K562 (cell line): Measurements from ENCODE around the gene TUBB4B. TPM values are rescaled to one million over a fixed set of nuclear protein-coding genes. Genes with fewer than 3 reads are reported as not detected.

ENCODE experiments used
- EZH2 ChIP-seq: IDR thresholded peaks from 2 replicates; pipeline ENCODE4 v1.6.1; 2012; ENCODE audit warnings: low read depth, mild to moderate bottlenecking, inconsistent platforms, low read length, borderline replicate concordance
- HMG20B ChIP-seq: fragments of 250-450 bp; sonication (Bioruptor Pico); IDR thresholded peaks from 2 replicates; pipeline ENCODE4 v1.5.0; 2021; ENCODE audit warnings: mild to moderate bottlenecking
- KAT7 ChIP-seq: sonication (generic); formaldehyde crosslinking; IDR thresholded peaks from 2 replicates; pipeline ENCODE4 v1.8.0; 2022; ENCODE audit warnings: missing genetic modification reagents, mild to moderate bottlenecking, borderline replicate concordance
- KLF1 ChIP-seq: fragments of 450-650 bp; IDR thresholded peaks from 2 replicates; pipeline ENCODE4 v1.6.1; 2016; ENCODE audit warnings: missing genetic modification characterization, missing compliant biosample characterization
- LEF1 ChIP-seq: fragments of 450-650 bp; IDR thresholded peaks from 2 replicates; pipeline ENCODE4 v1.6.1; 2016; ENCODE audit warnings: mild to moderate bottlenecking
- MBD2 ChIP-seq: sonication (generic); IDR thresholded peaks from 2 replicates; pipeline ENCODE4 v1.6.1; 2016; ENCODE audit warnings: low read depth, borderline replicate concordance
- MTA2 ChIP-seq: fragments of 450-650 bp; IDR thresholded peaks from 2 replicates; pipeline ENCODE4 v1.6.1; 2016; ENCODE audit warnings: low read depth
- NONO ChIP-seq, 2 experiments: fragments of 200-400 bp in 1 of 2; fragments of 450-650 bp in 1 of 2; formaldehyde crosslinking in 1 of 2; IDR thresholded peaks; 2 replicates each; pipeline ENCODE4 v1.6.1; 2017; ENCODE audit warnings: low read depth in 2 of 2, mild to moderate bottlenecking in 2 of 2, moderate library complexity in 2 of 2, low read length in 1 of 2
- PPARD ChIP-seq: fragments of 250-450 bp; sonication (Bioruptor Pico); IDR thresholded peaks from 2 replicates; pipeline ENCODE4 v1.8.0; 2022; ENCODE audit warnings: inconsistent platforms, mild to moderate bottlenecking, moderate library complexity
- RNF2 ChIP-seq: sonication (generic); IDR thresholded peaks from 2 replicates; pipeline ENCODE4 v1.6.1; 2016
- SRSF9 ChIP-seq: fragments of 200-400 bp; formaldehyde crosslinking; IDR thresholded peaks from 2 replicates; pipeline ENCODE4 v1.6.1; 2017; ENCODE audit warnings: low read depth, low read length, borderline replicate concordance
- TAL1 ChIP-seq: fragments of 450-650 bp; IDR thresholded peaks from 2 replicates; pipeline ENCODE4 v1.6.1; 2016; ENCODE audit warnings: mild to moderate bottlenecking
- TBL1XR1 ChIP-seq, 2 experiments: IDR thresholded peaks; 2 replicates each; pipeline ENCODE4 v1.6.1; 2012; ENCODE audit warnings: improper control_type of control experiment in 2 of 2, low read length in 2 of 2, mild to moderate bottlenecking in 1 of 2
- TCF7 ChIP-seq: sonication (generic); IDR thresholded peaks from 2 replicates; pipeline ENCODE4 v1.6.1; 2016; ENCODE audit warnings: antibody characterized with exemption, borderline replicate concordance
- TEAD2 ChIP-seq: fragments of 450-650 bp; IDR thresholded peaks from 2 replicates; pipeline ENCODE4 v1.6.1; 2016; ENCODE audit warnings: missing genetic modification characterization, control low read depth, missing compliant biosample characterization
- ZNF76 ChIP-seq: fragments of 250-450 bp; sonication (Bioruptor Pico); IDR thresholded peaks from 2 replicates; pipeline ENCODE4 v1.4.0; 2020; ENCODE audit warnings: mild to moderate bottlenecking, moderate library complexity, borderline replicate concordance
- polyA plus RNA-seq, 8 experiments: library from polyadenylated mRNA; depleted of rRNA in 4 of 8; stranded (reverse) in 5 of 8; unstranded in 3 of 8; fragments of >200 nt; fragmentation: Nextera tagmentation in 2 of 8; fragmentation: Illumina TruSeq in 1 of 8; extraction: Ambion mirVana in 2 of 8; extraction: Trizol in 1 of 8; gene quantifications; 2 replicates each; pipeline versions ENCODE4 v1.2.1 to v1.2.3, GENCODE V29; 2011 to 2014; ENCODE audit warnings: inconsistent platforms in 1 of 8, missing spikeins in 1 of 8
- total RNA-seq, 7 experiments: library from RNA; depleted of rRNA in 6 of 7; stranded (reverse); fragments of >200 nt in 6 of 7; fragmentation: Illumina TruSeq in 2 of 7; extraction: Trizol in 2 of 7; gene quantifications; 2 replicates each; pipeline versions ENCODE4 v1.2.1 to v1.2.3, GENCODE V29; 2011 to 2021; ENCODE audit warnings: low replicate concordance in 1 of 7
- TF ChIP-seq, protein P1 (sequence below): sonication (generic); formaldehyde crosslinking; IDR thresholded peaks from 2 replicates; pipeline ENCODE4 v1.8.0; 2022; ENCODE audit warnings: mild to moderate bottlenecking, missing genetic modification reagents
- TF ChIP-seq, protein P2 (sequence below): sonication (generic); IDR thresholded peaks from 2 replicates; pipeline ENCODE4 v1.6.1; 2016
- TF ChIP-seq, protein P3 (sequence below): fragments of 250-450 bp; sonication (Bioruptor Pico); IDR thresholded peaks from 2 replicates; pipeline ENCODE4 v1.5.0; 2021
- TF ChIP-seq, protein P4 (sequence below): fragments of 250-450 bp; sonication (Bioruptor Pico); IDR thresholded peaks from 2 replicates; pipeline ENCODE4 v1.4.0; 2020; ENCODE audit warnings: mild to moderate bottlenecking, moderate library complexity

Gene TUBB4B
- total and polyA plus RNA-seq, 9 of the 15 experiments (the other 6 are each of a cell fraction or from before 2014, with no cell fraction given): 24.1 to 443 (median 268) TPM

DNA sequence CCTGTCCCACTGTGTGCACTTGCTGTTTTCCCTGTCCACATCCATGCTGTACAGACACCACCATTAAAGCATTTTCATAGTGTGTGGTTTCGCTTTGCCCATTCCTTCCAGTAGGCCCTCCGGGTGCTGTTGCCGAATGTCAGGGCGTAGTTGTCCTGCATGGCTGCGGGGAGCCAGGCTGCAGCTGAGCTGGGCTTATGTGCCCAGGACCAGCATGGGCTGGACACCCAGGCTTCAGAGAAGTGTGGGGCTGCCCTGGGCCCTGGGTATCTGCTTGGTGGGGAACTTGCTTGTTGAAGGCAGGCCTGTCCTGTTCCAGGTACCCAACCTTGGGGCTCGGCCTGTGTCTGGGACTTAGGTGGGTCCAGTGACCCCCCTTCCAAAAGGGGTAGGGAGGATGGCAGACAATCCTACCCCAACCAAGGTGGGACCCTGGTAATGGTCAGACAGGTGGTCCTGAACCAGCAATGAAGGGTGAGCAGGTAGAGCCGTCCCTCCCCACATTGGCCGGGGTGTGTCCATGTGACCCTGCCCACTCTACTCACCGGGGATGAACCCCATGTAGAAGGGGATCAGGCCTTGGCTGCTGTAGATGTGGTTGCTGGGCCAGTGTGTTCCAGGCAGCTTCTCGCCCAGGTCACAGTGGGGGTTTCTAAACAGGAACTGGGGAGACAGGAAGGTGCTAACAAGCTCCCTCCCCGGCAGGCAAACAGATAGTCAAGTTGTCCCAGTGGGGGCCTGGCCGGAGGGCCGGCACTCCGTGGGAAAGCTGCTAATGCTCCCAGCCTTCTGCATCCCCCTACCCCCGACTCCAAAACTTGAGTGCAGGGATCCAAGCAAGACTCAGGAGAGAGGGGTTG, 2.8 kb downstream of the TUBB4B start (continued):
- TF ChIP-seq, protein P1, sequence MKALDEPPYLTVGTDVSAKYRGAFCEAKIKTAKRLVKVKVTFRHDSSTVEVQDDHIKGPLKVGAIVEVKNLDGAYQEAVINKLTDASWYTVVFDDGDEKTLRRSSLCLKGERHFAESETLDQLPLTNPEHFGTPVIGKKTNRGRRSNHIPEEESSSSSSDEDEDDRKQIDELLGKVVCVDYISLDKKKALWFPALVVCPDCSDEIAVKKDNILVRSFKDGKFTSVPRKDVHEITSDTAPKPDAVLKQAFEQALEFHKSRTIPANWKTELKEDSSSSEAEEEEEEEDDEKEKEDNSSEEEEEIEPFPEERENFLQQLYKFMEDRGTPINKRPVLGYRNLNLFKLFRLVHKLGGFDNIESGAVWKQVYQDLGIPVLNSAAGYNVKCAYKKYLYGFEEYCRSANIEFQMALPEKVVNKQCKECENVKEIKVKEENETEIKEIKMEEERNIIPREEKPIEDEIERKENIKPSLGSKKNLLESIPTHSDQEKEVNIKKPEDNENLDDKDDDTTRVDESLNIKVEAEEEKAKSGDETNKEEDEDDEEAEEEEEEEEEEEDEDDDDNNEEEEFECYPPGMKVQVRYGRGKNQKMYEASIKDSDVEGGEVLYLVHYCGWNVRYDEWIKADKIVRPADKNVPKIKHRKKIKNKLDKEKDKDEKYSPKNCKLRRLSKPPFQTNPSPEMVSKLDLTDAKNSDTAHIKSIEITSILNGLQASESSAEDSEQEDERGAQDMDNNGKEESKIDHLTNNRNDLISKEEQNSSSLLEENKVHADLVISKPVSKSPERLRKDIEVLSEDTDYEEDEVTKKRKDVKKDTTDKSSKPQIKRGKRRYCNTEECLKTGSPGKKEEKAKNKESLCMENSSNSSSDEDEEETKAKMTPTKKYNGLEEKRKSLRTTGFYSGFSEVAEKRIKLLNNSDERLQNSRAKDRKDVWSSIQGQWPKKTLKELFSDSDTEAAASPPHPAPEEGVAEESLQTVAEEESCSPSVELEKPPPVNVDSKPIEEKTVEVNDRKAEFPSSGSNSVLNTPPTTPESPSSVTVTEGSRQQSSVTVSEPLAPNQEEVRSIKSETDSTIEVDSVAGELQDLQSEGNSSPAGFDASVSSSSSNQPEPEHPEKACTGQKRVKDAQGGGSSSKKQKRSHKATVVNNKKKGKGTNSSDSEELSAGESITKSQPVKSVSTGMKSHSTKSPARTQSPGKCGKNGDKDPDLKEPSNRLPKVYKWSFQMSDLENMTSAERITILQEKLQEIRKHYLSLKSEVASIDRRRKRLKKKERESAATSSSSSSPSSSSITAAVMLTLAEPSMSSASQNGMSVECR (CRISPR knock-in tag): peak; percentile 42; the same call in 1 of the 2 replicates
- TF ChIP-seq TAL1: no peak
- TF ChIP-seq TBL1XR1 (IDR thresholded peaks at IDR 0.05; ENCODE audit: low read length in 2 of 2): no peak
- TF ChIP-seq MBD2: peak; percentile 61; the same call in 1 of the 2 replicates
- TF ChIP-seq TCF7: no peak
- TF ChIP-seq, protein P2, sequence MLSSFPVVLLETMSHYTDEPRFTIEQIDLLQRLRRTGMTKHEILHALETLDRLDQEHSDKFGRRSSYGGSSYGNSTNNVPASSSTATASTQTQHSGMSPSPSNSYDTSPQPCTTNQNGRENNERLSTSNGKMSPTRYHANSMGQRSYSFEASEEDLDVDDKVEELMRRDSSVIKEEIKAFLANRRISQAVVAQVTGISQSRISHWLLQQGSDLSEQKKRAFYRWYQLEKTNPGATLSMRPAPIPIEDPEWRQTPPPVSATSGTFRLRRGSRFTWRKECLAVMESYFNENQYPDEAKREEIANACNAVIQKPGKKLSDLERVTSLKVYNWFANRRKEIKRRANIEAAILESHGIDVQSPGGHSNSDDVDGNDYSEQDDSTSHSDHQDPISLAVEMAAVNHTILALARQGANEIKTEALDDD: no peak
- TF ChIP-seq LEF1: no peak
- TF ChIP-seq MTA2: no peak
- no peak for TF ChIP-seq KAT7 (CRISPR knock-in tag)
- TF ChIP-seq KLF1 (tag): no peak
- TF ChIP-seq TEAD2: no peak
- no peak for TF ChIP-seq RNF2
- TF ChIP-seq, protein P3, sequence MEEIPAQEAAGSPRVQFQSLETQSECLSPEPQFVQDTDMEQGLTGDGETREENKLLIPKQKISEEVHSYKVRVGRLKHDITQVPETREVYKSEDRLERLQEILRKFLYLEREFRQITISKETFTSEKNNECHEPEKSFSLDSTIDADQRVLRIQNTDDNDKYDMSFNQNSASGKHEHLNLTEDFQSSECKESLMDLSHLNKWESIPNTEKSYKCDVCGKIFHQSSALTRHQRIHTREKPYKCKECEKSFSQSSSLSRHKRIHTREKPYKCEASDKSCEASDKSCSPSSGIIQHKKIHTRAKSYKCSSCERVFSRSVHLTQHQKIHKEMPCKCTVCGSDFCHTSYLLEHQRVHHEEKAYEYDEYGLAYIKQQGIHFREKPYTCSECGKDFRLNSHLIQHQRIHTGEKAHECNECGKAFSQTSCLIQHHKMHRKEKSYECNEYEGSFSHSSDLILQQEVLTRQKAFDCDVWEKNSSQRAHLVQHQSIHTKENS: no peak
- no peak for TF ChIP-seq PPARD (CRISPR knock-in tag)
- no peak for TF ChIP-seq ZNF76 (CRISPR knock-in tag)
- TF ChIP-seq SRSF9: no peak
- TF ChIP-seq, protein P4, sequence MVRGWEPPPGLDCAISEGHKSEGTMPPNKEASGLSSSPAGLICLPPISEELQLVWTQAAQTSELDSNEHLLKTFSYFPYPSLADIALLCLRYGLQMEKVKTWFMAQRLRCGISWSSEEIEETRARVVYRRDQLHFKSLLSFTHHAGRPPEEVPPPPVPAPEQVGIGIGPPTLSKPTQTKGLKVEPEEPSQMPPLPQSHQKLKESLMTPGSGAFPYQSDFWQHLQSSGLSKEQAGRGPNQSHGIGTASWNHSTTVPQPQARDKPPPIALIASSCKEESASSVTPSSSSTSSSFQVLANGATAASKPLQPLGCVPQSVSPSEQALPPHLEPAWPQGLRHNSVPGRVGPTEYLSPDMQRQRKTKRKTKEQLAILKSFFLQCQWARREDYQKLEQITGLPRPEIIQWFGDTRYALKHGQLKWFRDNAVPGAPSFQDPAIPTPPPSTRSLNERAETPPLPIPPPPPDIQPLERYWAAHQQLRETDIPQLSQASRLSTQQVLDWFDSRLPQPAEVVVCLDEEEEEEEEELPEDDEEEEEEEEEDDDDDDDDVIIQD: no peak
- no peak for TF ChIP-seq EZH2
- no peak for TF ChIP-seq NONO (IDR thresholded peaks at IDR 0.05; ENCODE audit: low read depth in 2 of 2, low read length in 1 of 2)
- TF ChIP-seq HMG20B (CRISPR knock-in tag): no peak
